NT2/D1 (cell line): ENCODE measurements around the gene LGALS9.
"Not testable (repeated sequence)": the region's sequence is repeated elsewhere in the genome, so short reads cannot be mapped to it uniquely, and the experiment has no call there.

Experiments used
- DNase-seq: peaks from one replicate; pipeline ENCODE4 v3.0.0-alpha.2; 2011; ENCODE audit warnings: low read depth, low spot score
- H3K27me3 ChIP-seq: 2 replicates; pipeline ENCODE4 v1.6.0; 2011; ENCODE audit warnings: mild to moderate bottlenecking; ENCODE audit not compliant: insufficient read length, insufficient read depth
- H3K36me3 ChIP-seq: 2 replicates; pipeline ENCODE4 v1.6.1; 2011; ENCODE audit warnings: mild to moderate bottlenecking, low read length, mixed read lengths; ENCODE audit not compliant: insufficient read depth, insufficient read length
- H3K4me1 ChIP-seq: 2 replicates; pipeline ENCODE4 v1.5.1; 2011; ENCODE audit not compliant: insufficient read depth, insufficient read length
- H3K4me3 ChIP-seq: 2 replicates; pipeline ENCODE4 v1.5.1; 2011; ENCODE audit warnings: low read depth; ENCODE audit not compliant: insufficient read length
- H3K9ac ChIP-seq: 2 replicates; pipeline ENCODE4 v1.6.0; 2011; ENCODE audit warnings: low read depth; ENCODE audit not compliant: insufficient read length
- H3K9me3 ChIP-seq: 2 replicates; pipeline ENCODE4 v1.5.1; 2011; ENCODE audit warnings: mild to moderate bottlenecking, low read length; ENCODE audit not compliant: insufficient read depth
- SUZ12 ChIP-seq: IDR thresholded peaks from 2 replicates; pipeline ENCODE4 v1.6.1; 2011; ENCODE audit not compliant: insufficient read length, insufficient read depth; ENCODE audit errors: extremely low read depth
- YY1 ChIP-seq: IDR thresholded peaks from 2 replicates; pipeline ENCODE4 v1.6.1; 2011; ENCODE audit not compliant: insufficient read length, insufficient read depth
- ZNF274 ChIP-seq: IDR thresholded peaks from 2 replicates; pipeline ENCODE4 v1.6.1; 2011; ENCODE audit warnings: mild to moderate bottlenecking, low read depth, low read length

The LGALS9 gene

GRCh38 chr17:27640790-27641189, 9.8 kb downstream of the LGALS9 start:
- no peaks in the 10 kb centered on the region for H3K9me3 ChIP-seq

GRCh38 chr17:27644586-27644985, 13.6 kb downstream of the LGALS9 start:
- no peak for DNase-seq
- TF ChIP-seq ZNF274 (no peak), SUZ12 (no peak), YY1 (no peak)
- Histone ChIP-seq H3K9ac (no peak overlapping the region), H3K9me3 (no peaks in the 10 kb centered on the region), H3K36me3 (no peaks in the 10 kb centered on the region), H3K4me3 (no peak overlapping the region), H3K27me3 (no peaks in the 10 kb centered on the region), H3K4me1 (peaks cover 1% of the 10 kb centered on the region)

More at GRCh38 chr17:27640790-27641189, 9.8 kb downstream of the LGALS9 start:
- Histone ChIP-seq H3K9ac (no peak overlapping the region), H3K27me3 (no peaks in the 10 kb centered on the region), H3K4me1 (no peaks in the 10 kb centered on the region), H3K36me3 (no peaks in the 10 kb centered on the region), H3K4me3 (no peak overlapping the region)
- DNase-seq = no peak
- TF ChIP-seq ZNF274 = no peak
- no peak for TF ChIP-seq YY1
- no peak for TF ChIP-seq SUZ12

- H3K9me3 ChIP-seq, H3K4me1 ChIP-seq, H3K4me3 ChIP-seq, H3K27me3 ChIP-seq, H3K36me3 ChIP-seq, H3K9ac ChIP-seq, DNase-seq: not testable (repeated sequence)
Measured at GRCh38 chr17:27645621-27646020, 14.6 kb downstream of the LGALS9 start.

- no peak overlapping the region for H3K9ac ChIP-seq
- H3K4me3 ChIP-seq = no peak overlapping the region
- TF ChIP-seq YY1 (no peak), SUZ12 (no peak), ZNF274 (no peak)
- H3K9me3 ChIP-seq = no peaks in the 10 kb centered on the region
- H3K36me3 ChIP-seq = no peaks in the 10 kb centered on the region
- peaks cover 3% of the 10 kb centered on the region for H3K4me1 ChIP-seq
- H3K27me3 ChIP-seq = no peaks in the 10 kb centered on the region
- DNase-seq = no peak
Measured at GRCh38 chr17:27646232-27646631, 15.2 kb downstream of the LGALS9 start.

GRCh38 chr17:27647765-27648164, 16.8 kb downstream of the LGALS9 start:
- Histone ChIP-seq H3K27me3 (no peaks in the 10 kb centered on the region), H3K4me1 (peaks cover 3% of the 10 kb centered on the region), H3K36me3 (no peaks in the 10 kb centered on the region), H3K4me3 (no peak overlapping the region), H3K9ac (no peak overlapping the region), H3K9me3 (no peaks in the 10 kb centered on the region)
- TF ChIP-seq YY1 = no peak
- no peak for DNase-seq

GRCh38 chr17:27649111-27649571, 18.2 kb downstream of the LGALS9 start:
- H3K27me3 ChIP-seq, H3K4me3 ChIP-seq, H3K9ac ChIP-seq, H3K9me3 ChIP-seq, H3K4me1 ChIP-seq, DNase-seq, H3K36me3 ChIP-seq: not testable (repeated sequence)

- no peak overlapping the region for H3K4me3 ChIP-seq
- no peaks in the 10 kb centered on the region for H3K9me3 ChIP-seq
- peaks cover 8% of the 10 kb centered on the region for H3K4me1 ChIP-seq
- no peaks in the 10 kb centered on the region for H3K27me3 ChIP-seq
- TF ChIP-seq ZNF274 (no peak), SUZ12 (no peak), YY1 (no peak)
- no peak overlapping the region for H3K9ac ChIP-seq
- no peak for DNase-seq
- H3K36me3 ChIP-seq = no peaks in the 10 kb centered on the region
Measured at GRCh38 chr17:27649929-27650328, 18.9 kb downstream of the LGALS9 start.

- no peak overlapping the region for H3K4me3 ChIP-seq
- no peaks in the 10 kb centered on the region for H3K9me3 ChIP-seq
- H3K4me1 ChIP-seq = peaks cover 8% of the 10 kb centered on the region
- TF ChIP-seq SUZ12 (no peak), YY1 (no peak), ZNF274 (no peak)
- H3K36me3 ChIP-seq = no peaks in the 10 kb centered on the region
- no peak overlapping the region for H3K9ac ChIP-seq
- no peaks in the 10 kb centered on the region for H3K27me3 ChIP-seq
- DNase-seq = no peak
Measured at GRCh38 chr17:27650836-27651235, 19.8 kb downstream of the LGALS9 start.
